ENCODE results near the gene SWT1.

SWT1 gene, protein sequence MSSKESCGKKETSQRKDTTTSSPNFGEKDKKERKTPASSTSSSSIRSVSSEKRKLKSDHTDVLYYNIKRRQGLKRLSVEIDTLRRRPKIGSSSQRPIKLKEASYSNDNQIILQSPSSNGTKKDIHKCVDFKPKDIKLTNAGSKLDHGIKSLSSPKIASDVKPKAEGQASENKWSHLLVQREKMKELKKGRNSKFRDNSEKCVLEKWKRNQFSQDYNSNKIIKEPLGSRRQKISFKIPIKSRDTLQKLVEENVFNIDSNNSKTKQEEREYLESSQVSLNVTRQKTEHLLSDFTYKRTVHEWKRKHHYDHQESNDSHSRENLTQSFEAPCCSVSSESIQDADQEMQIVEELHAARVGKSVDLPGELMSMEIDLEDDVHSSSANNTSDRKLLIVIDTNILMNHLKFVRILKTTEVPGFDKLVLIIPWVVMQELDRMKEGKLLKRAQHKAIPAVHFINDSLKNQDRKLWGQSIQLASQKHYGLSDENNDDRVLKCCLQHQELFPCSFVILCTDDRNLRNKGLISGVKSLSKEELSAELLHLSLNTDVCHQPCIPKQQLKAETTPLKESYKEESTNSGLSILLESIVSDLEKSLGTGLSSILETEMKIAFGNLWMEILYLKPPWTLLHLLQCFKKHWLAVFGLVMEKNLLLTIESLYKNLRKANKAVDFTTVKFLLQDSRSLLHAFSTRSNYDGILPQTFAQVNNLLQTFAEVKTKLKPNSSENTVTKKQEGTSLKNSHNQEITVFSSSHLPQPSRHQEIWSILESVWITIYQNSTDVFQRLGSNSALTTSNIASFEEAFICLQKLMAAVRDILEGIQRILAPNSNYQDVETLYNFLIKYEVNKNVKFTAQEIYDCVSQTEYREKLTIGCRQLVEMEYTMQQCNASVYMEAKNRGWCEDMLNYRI

GRCh38 chr1:185156854-185157598 lies at the start of gene SWT1, which contains the start of gene TRMT1L:
Gene SWT1 (plus strand): TSS chr1:185157167. CDS start chr1:185160842, 3,675 bp downstream.
Gene TRMT1L (minus strand): TSS chr1:185156953. CDS start chr1:185156712, 241 bp downstream.
- DNase-seq: peak; percentile 98

- no peak for DNase-seq
Measured at GRCh38 chr1:185108321-185108720, 48.6 kb upstream of the SWT1 start.

DNA sequence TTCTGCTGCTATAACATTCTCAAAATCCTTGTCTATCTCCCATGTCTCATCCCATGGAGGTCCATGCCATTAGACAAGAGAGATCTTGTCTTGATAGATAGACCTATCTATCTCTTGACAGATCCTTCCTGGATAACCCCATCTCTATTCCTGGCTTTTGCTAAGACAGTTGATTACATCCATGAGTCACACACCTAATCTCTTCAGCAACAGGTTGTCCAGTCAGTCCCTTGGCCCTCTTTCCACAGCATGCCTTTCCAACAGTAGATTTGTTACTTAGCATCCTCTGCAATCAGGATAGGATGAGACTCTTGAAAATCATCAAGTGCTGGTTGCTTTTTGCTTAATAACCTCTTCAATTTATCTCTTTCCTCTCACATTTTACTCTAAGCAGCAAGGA lies 46.8 kb upstream of the SWT1 start:
- no peak for DNase-seq

DNA sequence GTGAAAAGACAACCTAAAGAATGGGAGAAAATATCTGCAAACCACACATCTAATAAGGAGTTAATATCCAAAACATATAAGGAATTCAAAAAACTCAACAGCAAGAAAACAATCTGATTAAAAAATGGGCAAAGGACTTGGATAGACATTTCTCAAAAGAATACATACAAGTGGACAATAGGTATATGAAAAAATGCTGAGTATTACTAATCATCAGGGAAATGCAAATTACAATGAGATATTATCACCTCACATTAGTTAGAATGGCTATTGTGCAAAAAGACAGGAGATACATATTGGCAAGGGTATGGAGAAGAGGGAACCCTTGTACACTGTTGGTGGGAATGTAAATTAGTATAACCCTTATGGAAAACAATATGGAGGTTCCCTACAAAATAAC lies 45.1 kb upstream of the SWT1 start:
- DNase-seq: no peak

- DNase-seq: no peak
Measured at GRCh38 chr1:185112356-185112755, 44.6 kb upstream of the SWT1 start.

- no peak for DNase-seq
Measured at GRCh38 chr1:185129708-185130107, 27.3 kb upstream of the SWT1 start.

- no peak for DNase-seq
Measured at GRCh38 chr1:185132534-185132933, 24.4 kb upstream of the SWT1 start.

DNA sequence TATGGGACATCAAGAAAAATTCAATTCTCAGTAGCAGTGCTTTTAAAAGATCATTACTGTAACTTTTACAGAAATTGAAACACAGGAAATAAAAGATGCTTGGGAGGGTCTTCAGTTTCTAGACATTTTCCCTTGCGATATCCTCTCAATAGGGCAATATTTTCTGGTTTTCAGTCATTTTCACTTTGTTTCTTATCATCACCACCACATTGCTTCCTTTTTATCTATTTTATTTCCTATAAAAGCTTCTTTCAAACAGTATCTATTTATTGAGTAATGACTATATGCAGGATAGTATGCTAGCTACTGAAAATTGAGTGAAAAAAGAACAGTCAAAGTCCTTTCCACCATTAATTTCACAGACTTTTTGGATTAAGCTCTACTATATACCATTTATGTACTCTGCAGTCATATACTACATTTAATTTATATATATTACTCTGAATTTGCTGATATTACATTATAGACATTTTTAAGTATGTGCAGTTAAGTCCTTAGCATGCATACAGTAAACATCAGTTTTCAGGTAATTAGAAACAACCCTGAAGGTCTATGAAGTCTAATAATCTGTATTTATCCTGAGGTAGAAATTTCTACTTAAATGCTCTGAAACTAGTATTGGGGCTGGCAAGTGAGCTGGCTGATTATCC lies 18.9 kb upstream of the SWT1 start:
- no peak for DNase-seq

DNA sequence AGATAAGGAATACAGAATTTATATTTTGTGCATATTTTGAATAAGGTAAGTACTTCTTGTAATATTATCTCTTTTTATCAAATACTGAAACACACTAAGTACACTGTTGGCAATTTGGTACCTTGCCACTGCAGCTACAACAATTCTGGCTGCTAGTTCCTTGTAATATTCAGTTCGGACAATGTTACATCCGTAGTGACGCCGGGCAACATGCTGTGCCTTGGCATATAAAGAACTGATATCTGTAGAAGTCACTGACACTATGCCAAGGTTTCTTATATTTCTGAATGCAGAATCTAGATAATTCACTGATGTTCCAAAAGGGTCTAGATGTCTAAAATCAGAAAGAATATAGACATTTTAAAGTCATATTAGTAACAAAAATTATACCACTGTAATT lies 17.7 kb upstream of the SWT1 start:
- no peak for DNase-seq

DNA sequence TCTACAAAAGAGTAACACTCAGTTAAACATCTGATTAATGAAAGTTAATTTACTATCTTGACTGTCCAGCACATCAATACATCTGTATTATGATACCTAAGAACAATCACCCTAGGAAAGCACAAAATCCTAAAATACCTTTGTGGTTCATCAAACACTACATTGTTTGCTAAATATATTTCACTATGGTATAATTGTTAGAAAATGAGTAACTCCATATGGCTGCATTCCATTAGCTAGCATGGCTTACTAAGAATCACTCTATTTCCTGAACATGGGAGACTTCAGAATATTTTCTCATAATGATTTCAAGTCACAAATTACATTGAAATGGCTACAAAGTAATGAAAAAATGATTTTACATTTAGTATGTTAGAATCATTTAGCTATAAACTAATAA lies 12.7 kb upstream of the SWT1 start:
- DNase-seq: no peak

DNA sequence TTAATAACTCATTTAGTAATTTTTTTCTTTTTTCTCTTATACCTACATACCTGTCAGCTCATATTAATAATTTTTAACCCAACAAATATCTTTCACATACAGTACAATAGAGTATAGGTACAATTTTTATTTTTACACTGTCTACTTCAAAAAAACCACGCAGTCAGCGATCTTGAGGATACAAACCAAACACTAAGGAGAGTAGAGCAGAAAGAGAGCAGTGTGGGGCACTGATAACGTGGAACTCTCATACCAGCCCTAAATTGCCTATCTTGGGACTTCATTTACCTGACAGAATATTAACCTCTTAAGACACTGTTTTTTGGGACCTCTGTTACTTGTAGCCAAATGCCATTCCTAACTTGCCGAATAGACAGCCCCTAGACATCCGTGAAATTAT lies 5.8 kb upstream of the SWT1 start:
- no peak for DNase-seq

GRCh38 chr1:185152187-185152767 lies 4.7 kb upstream of the SWT1 start:
- no peak for DNase-seq

- no peak for DNase-seq
Measured at GRCh38 chr1:185154912-185155513, 2.0 kb upstream of the SWT1 start.

DNA sequence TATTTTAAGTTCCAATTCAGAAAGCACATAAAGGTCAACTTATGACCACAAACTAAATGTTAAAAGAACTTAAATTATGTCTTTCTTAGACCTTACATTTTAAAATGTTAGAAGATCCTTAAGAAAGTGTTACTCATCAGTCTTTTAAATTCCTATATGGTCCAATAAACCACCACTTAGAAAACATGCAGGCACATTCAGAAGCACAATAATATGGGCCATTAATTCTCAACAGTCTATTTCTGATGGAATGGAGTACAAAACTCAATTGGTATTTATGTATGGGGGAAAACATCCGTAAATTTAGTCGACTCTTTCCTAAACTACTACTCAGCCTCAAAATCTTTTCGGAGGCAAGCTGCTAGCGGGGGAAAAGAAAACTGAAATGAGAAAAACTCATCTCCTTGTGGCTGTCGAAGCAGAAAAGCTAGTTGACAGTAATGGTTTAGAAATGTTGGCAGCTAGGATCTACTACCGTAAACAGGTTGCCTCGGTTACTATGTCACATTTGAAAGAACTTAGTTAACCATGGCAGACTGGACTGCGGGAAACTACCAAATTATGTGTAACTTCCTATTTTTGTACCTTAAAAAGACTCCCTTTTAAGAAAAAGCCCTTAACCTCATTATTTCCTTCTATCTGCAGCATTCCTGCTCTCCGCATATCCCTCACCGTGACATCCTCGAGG lies 1.2 kb upstream of the SWT1 start:
- no peak for DNase-seq

DNA sequence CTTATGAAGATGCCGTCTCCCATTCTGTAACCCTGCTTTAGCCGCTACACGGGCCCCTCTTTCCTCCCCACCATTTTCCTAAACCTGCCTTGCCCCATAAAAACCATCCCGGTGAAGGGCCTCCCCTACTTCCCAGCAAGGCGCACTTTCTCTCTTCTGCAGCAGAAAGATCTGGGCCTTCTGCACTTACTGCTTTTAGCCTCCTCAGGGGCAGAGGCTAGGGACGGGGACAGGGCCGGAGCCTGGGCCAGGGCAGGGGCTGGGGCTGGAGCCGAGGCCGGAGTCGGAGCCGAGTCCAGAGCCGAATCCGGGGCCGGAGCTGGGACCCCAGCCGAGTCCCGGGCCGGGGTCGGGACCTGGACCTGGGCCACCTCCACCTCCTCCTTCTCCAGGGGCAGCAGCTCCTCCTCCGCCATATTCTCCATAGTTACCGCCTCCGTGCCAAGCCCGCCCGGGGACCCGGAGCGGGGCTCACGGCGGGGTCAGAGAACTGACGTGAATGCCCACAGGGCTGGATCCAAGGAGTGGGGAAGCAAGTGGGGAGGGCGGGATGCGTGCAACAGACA lies 596 bp upstream of the SWT1 start:
- DNase-seq: no peak

GRCh38 chr1:185157599-185158412 lies 839 bp downstream of the SWT1 start:
- no peak for DNase-seq

- DNase-seq: no peak
Measured at GRCh38 chr1:185158800-185159199, 1.8 kb downstream of the SWT1 start.

GRCh38 chr1:185159966-185160365 lies 3.0 kb downstream of the SWT1 start:
- no peak for DNase-seq

GRCh38 chr1:185162491-185162890 lies 5.5 kb downstream of the SWT1 start:
- DNase-seq: no peak

- DNase-seq: peak; percentile 2
Measured at GRCh38 chr1:185166106-185166505, 9.1 kb downstream of the SWT1 start.
